Small intestine (tissue), 7 donors: ENCODE results near the gene NUDT16. TPM values are rescaled to one million over a fixed set of nuclear protein-coding genes. Genes with fewer than 3 reads are reported as not detected.

Experiments used
- DNase-seq, 2 donors: peaks; one replicate each; pipeline versions ENCODE4 v3.0.0 to v3.0.0-alpha.2; 2013
- FAIRE-seq: peaks from 2 replicates; lab custom pipeline; 2012; peaks lifted over from hg19 to GRCh38; lab: Jason Lieb, UNC
- H3K27ac ChIP-seq, 3 donors: one replicate each; pipeline ENCODE4 v1.5.1; 2013; ENCODE audit warnings: low read length in 2 of 3, mild to moderate bottlenecking in 2 of 3, control low read depth in 1 of 3, inconsistent platforms in 1 of 3, low read depth in 1 of 3, moderate library complexity in 1 of 3
- H3K27me3 ChIP-seq, 3 donors: one replicate each; pipeline ENCODE4 v1.6.1; 2013; ENCODE audit warnings: low read length in 3 of 3, inconsistent platforms in 1 of 3; ENCODE audit not compliant: control insufficient read depth in 3 of 3, insufficient read depth in 3 of 3
- H3K36me3 ChIP-seq, 3 donors: one replicate each; pipeline ENCODE4 v1.6.1; 2013; ENCODE audit warnings: low read length in 3 of 3, inconsistent platforms in 1 of 3, low read depth in 1 of 3, mild to moderate bottlenecking in 1 of 3, moderate library complexity in 1 of 3; ENCODE audit not compliant: control insufficient read depth in 3 of 3, insufficient read depth in 2 of 3
- H3K4me1 ChIP-seq, 3 donors: one replicate each; pipeline ENCODE4 v1.6.1; 2013; ENCODE audit warnings: low read length in 2 of 3, inconsistent platforms in 1 of 3, low read depth in 1 of 3, mild to moderate bottlenecking in 1 of 3, moderate library complexity in 1 of 3; ENCODE audit not compliant: control insufficient read depth in 3 of 3, insufficient read depth in 2 of 3
- H3K4me3 ChIP-seq, 3 donors: one replicate each; pipeline ENCODE4 v1.5.1; 2013; ENCODE audit warnings: low read length in 3 of 3, control low read depth in 1 of 3, inconsistent platforms in 1 of 3, low read depth in 1 of 3, mild to moderate bottlenecking in 1 of 3, moderate library complexity in 1 of 3
- H3K9me3 ChIP-seq, 2 donors: one replicate each; pipeline ENCODE4 v1.6.1; 2013; ENCODE audit warnings: low read depth in 1 of 2, low read length in 1 of 2; ENCODE audit not compliant: control insufficient read depth in 2 of 2, insufficient read depth in 1 of 2
- WGBS, 3 donors: extraction: QIAGEN DNeasy Blood & Tissue Kit; methylation state at CpG; one replicate each; pipeline ENCODE4 v1.1.7; 2013; 5-methylcytosine and 5-hydroxymethylcytosine counted together
- polyA plus RNA-seq, 4 donors: library from polyadenylated mRNA; stranded (reverse) in 3 of 4; unstranded in 1 of 4; fragments of 200-250 nt in 3 of 4; fragments of 120-200 nt in 1 of 4; gene quantifications; one replicate each; pipeline versions ENCODE4 v1.2.1 to v1.2.3, GENCODE V29; 2013
- donor health status: healthy with polysubstance abuse.
- donor health status: control.
- donor health status: control.
- donor health status: Bipolar disorder and iron deficiency.
- donor health status: healthy.

The NUDT16 gene
- polyA plus RNA-seq, 4 donors: 34.2 to 115 (median 40.7) TPM

DNA sequence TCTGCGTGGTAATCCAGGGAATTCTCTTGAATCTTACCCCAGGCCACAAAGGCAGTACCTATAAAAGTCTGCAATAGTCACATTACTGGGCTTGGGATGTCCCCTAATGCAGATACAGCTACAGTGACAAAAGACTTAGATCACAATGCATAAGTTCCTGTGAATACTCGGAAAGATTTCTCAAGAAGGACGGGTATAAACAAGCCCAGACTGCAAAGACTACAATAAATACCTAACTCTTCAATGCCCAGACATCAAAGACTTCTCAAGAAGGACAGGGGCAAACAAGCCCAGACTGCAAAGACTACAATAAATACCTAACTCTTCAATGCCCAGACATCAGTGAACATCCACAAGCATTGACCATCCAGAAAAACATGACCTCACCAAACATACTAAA, 50.9 kb downstream of the NUDT16 start:
- Histone ChIP-seq H3K4me3 (no peak overlapping the region), H3K36me3 (no peaks in the 10 kb centered on the region), H3K27me3 (no peaks in the 10 kb centered on the region), H3K27ac (no peak overlapping the region), H3K9me3 (no peaks in the 10 kb centered on the region), H3K4me1 (no peaks in the 10 kb centered on the region)
- WGBS, 3 donors: 68 to 73% (median 73%) methylated on average over 3 of the region's 3 CpGs
- FAIRE-seq (no peak), DNase-seq (no peak)

DNA sequence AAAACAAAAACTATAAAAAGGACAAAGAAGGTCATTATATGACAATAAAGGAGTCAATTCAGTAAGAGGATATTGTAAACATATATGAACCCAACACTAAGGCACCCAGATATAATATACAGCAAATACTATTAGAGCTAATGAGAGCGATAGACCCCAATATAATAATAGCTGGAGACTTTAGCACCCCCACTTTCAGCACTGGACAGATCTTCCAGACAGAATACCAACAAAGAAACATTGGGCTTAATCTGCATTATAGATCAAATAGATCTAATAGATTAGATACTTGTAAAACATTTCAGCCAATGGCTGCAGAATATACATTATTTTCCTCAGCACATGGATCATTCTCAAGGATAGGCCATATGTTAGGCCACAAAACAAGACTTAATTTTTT, 53.4 kb downstream of the NUDT16 start:
- Histone ChIP-seq H3K36me3 (no peaks in the 10 kb centered on the region), H3K27ac (no peak overlapping the region), H3K9me3 (no peaks in the 10 kb centered on the region), H3K4me1 (no peaks in the 10 kb centered on the region), H3K27me3 (no peaks in the 10 kb centered on the region), H3K4me3 (no peak overlapping the region)
- DNase-seq: no peak
- 88 to 90% (median 89%) methylated on average over 1 of the region's 1 CpG for WGBS, 3 donors
- no peak for FAIRE-seq

Other genes with a start within 250 kb of the NUDT16 start
- 100 to 1,000 TPM in 1 of 4 donors, 10 to 100 TPM in 3; 63.2 to 113 (median 83.6) TPM for gene MRPL3, start 121.2 kb downstream of the NUDT16 start, polyA plus RNA-seq